NCI-H748 treated with DMSO at 0.1 percent for 48 hours (cell line): ENCODE measurements around the gene PLXNA2.

Source experiments
- DNase-seq: peaks from one replicate; lab custom pipeline; 2025; lab: John Stamatoyannopoulos, UW

The PLXNA2 gene

DNA sequence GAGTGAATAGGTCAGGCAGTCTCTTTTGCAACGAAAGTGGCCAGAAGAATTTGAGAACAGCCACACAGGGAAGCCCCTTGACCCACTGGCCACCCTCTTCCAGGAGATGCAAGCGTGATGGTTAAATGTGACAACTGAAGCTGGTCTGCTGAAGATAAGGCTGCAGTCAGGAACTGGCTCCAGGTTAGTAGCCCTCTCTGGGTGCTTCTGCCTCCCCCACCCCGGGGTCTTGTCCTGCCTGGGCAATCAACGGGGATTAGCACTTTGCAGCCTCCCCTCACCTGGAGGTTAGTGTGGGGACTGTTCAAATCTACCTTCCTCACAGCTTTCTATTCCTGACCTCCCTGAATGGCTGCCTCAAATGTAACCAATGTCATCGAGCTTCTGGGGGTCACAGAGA lies 125.9 kb downstream of the PLXNA2 start:
- no peak for DNase-seq

GRCh38 chr1:208117826-208118225 lies 126.4 kb downstream of the PLXNA2 start:
- DNase-seq = no peak

- DNase-seq = no peak
Observed at GRCh38 chr1:208117409-208117808, 126.8 kb downstream of the PLXNA2 start.

DNA sequence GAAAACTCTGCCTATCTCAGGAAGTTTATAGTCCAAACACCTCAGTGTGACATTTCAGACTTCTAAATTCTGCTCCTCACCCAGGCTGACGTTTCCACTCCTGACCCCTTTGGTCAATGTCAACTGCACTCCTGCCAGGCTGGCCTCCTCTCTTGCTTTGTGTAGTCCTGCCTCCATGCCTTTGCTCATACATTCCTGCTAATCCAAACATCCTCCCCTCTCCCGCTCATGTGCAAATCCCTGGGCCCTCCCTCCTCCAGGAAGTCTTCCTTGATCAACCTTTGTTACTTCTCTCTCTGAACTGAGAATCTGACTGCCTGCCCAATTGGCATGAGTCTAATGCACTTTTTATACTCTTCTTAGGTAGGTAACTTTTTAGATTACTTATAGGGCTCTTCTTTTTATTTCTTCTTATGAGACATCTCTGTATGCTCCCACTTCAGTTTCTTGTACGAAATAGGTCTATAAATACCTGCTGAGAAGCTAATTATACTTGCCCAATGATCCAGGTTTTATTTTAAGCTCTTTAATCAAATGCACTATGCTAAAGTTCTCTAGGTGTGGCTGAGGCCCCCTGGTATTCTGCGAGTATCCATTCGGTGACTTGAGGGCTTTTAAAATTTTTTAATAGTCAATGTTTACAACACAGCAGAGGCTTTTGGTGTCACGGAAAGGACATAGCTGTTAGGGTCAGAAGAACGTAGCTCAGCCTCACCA lies 128.1 kb downstream of the PLXNA2 start:
- DNase-seq = no peak

DNA sequence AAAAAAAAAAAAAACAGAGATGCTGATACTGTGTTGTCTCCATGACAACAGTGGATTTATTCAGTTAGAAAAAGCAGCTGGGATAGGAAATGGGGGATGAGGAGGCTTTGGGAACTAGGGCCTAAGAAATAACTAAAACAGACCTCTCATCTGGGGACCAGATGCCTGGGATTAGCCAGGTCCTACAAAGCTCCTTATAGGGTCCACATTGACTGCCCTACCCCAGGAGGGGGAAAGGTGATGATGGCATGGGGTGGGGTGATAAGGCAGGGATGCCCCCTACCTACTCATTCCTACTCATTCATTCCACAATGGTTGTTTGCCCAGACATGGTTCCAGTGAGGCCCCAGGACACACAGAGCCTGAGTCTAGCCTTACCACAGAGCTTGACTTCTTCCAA lies 131.2 kb downstream of the PLXNA2 start:
- no peak for DNase-seq

DNA sequence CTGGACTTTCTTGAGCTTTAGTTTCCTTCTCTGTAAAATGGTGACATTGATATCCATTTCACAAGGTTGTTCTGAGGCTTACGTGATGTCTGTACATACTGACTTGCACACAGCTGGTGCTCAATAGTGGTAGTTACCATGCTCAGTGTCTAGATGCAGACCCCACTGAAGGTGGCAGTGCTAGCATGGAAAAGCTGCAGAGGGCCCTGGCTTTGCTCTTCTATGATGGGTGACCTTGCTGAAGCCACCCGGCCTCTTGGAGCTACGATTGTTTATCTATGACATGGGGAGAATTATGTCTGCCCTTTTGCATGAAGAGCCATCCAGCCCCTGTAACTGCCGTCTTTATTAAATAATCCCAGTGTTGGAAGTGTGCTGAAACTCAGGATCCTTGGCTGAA lies 131.8 kb downstream of the PLXNA2 start:
- DNase-seq = no peak

- DNase-seq = no peak
Observed at GRCh38 chr1:208111646-208112190, 132.5 kb downstream of the PLXNA2 start.

DNA sequence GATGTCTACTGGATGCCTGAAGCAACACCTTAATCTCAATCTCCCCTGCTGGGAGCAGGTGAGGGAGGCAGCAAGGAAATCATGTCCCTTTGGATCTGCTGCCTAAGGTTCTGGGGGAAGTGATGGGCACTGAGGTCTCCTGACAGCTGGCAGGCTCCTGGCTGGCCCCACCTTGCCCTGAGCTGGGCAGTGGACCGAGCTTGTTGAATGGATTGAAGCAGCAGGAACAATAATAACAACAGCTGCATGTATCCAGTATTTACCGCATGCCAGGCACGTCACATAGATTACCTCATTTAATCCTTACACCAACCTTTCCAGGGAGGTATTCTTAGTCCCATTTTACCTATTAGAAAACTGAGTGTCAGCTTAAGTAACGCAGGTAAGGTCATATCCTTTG lies 133.9 kb downstream of the PLXNA2 start:
- DNase-seq = no peak

- DNase-seq = no peak
Observed at GRCh38 chr1:208108646-208109330, 135.4 kb downstream of the PLXNA2 start.

GRCh38 chr1:208108213-208108608 lies 136.0 kb downstream of the PLXNA2 start:
- no peak for DNase-seq

- no peak for DNase-seq
Observed at GRCh38 chr1:208107425-208108212, 136.6 kb downstream of the PLXNA2 start.

- DNase-seq = no peak
Observed at GRCh38 chr1:208106218-208106617, 138.0 kb downstream of the PLXNA2 start.

GRCh38 chr1:208105756-208106155 lies 138.4 kb downstream of the PLXNA2 start:
- DNase-seq = no peak

DNA sequence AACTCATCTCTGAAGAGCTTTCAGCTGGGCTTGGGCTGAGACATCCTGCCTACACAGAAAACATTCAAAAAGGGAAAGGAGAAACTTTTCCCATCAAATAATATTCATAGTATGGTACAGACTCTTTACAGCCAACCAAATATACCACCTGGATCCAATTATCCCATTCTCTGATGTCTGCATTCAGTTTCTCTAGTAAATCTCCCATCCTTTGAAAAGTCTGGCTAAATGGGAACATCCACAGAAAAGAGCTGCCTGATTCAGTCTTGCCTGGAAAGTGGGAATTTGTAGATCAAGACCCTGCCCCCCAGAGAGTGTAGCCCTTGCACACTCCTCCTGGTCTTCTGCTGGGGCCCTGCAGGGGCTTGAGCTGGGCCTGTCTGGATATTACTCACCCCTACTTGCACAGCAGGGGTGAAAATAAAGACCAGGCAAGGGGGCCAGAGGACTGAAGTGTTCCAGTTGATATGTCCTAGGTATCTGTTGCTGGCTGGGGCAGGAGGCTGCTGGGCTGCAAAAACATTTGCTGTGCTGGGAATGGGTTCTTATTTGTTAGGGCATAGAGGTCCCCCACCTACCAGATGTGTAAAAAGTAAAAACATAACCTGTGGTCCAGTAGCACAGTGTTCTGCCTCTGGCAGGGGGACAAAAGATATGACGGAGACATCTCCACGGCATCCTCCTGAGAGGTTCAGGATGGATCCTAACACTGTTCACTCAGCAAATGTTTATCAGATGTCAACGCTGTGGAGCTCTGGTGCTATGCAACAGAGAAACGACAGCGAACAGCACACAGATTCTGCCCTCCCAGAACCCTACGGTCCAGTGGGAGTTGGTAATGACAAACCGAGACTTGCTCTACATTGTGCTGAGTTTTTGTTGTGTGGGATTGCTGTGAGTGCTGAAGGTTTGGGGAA lies 140.3 kb downstream of the PLXNA2 start:
- no peak for DNase-seq

- no peak for DNase-seq
Observed at GRCh38 chr1:208101661-208102431, 142.3 kb downstream of the PLXNA2 start.

- DNase-seq = no peak
Observed at GRCh38 chr1:208100906-208101305, 143.3 kb downstream of the PLXNA2 start.

DNA sequence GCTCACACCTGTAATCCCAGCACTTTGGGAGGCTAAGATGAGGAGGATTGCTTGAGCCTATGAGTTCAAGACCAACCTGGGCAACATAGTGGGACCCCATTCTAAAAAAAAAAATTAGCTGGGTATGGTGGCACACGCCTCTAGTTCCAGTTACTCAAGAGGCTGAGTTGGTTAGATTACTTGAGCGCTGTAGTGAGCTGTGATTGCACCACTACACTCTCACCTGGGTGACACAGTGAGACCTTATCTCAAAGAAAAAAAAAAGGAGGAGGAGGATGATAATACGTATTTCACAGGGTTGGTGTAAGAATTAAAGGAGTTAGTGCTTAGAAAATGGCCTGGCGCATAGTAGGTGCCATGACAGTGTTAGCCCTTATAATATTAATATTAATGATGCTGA lies 144.1 kb downstream of the PLXNA2 start:
- DNase-seq = no peak

DNA sequence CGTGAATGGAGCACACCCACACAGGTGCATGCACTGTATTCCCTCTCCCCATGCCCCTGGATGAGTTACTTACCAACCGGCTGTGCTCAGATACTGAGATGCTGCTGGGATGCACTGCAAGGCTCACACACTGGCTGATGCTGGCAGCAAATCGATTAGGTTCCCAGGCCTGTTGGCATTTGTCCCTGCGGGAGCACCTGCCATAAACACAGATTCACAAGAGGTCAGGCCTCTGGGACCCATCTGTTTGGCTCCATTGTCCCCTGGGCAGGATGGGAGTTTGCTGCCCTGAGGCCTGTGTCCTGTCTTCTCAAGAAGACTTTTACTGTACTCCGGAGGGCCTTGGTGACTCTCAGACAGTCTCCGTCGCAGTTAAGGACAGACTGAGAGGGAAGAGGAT lies 145.4 kb downstream of the PLXNA2 start:
- no peak for DNase-seq

- no peak for DNase-seq
Observed at GRCh38 chr1:208093754-208094719, 150.1 kb downstream of the PLXNA2 start.

DNA sequence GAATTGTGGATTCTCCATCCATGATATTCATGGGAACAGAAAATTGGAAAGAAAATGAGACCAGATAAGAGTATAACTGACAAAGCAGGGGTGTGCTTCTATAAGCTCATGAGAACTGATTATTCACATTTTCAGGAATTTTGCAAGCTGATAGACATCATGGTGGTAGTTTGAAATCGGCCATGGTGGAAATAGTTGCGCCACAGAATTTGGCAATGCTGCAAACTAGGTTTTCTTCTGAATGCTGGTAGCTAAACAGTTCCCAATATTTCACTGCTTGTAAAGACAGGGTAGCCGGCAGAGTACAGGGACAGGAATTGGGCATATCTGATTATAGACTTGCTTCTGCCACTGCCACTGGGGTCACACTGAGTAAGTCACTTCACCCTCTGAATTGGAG lies 151.1 kb downstream of the PLXNA2 start:
- DNase-seq = no peak
